ENCODE data around the gene CDC34. TPM values are rescaled to one million over a fixed set of nuclear protein-coding genes. Genes with fewer than 3 reads are reported as not detected.

The CDC34 gene
- total and polyA plus RNA-seq, 4 donors, result 19.2 to 83.8 (median 41.7) TPM

- peaks cover 9 to 24% (median 13%) of the 10 kb centered on the region in 4 donors for H3K36me3 ChIP-seq (ENCODE audit: control insufficient read depth in 4 of 4, insufficient read depth in 3 of 4, low read depth in 1 of 4, low read length in 3 of 4)
- H3K9ac ChIP-seq (ENCODE audit: low read depth in 1 of 2, low read length in 2 of 2), result no peak overlapping the region
- H3K4me1 ChIP-seq (ENCODE audit: control insufficient read depth in 4 of 4, insufficient read depth in 4 of 4, low read length in 3 of 4), result peaks cover 18 to 21% (median 20%) of the 10 kb centered on the region in 4 donors
- WGBS, result 95% methylated on average over 46 of the region's 46 CpGs
- no peak overlapping the region for H3K27ac ChIP-seq (ENCODE audit: low read depth in 1 of 2, low read length in 2 of 2)
- no peaks in the 10 kb centered on the region for H3K27me3 ChIP-seq (ENCODE audit: control insufficient read depth in 4 of 4, insufficient read depth in 4 of 4, low read length in 3 of 4)
- H3K4me3 ChIP-seq (ENCODE audit: low read depth in 1 of 3, low read length in 3 of 3), result no peak overlapping the region
- DNase-seq (ENCODE audit: low spot score), result no peak
- no peak for TF ChIP-seq TAF1 (conservative IDR thresholded peaks at IDR 0.05)
- no peaks in the 10 kb centered on the region for H3K9me3 ChIP-seq (ENCODE audit: control insufficient read depth in 4 of 4, low read length in 3 of 4)
Observed at GRCh38 chr19:579111-579841, 47.7 kb downstream of the CDC34 start.

- peaks cover 9 to 24% (median 13%) of the 10 kb centered on the region in 4 donors for H3K36me3 ChIP-seq (ENCODE audit: control insufficient read depth in 4 of 4, insufficient read depth in 3 of 4, low read depth in 1 of 4, low read length in 3 of 4)
- H3K4me1 ChIP-seq (ENCODE audit: control insufficient read depth in 4 of 4, insufficient read depth in 4 of 4, low read length in 3 of 4), result peaks cover 14 to 16% (median 15%) of the 10 kb centered on the region in 4 donors
Observed at GRCh38 chr19:579842-580155, 48.2 kb downstream of the CDC34 start.

GRCh38 chr19:580274-580835 is 48.8 kb downstream of the CDC34 start:
- Histone ChIP-seq H3K9me3 (ENCODE audit: control insufficient read depth in 4 of 4, low read length in 3 of 4) (no peaks in the 10 kb centered on the region), H3K36me3 (ENCODE audit: control insufficient read depth in 4 of 4, insufficient read depth in 3 of 4, low read depth in 1 of 4, low read length in 3 of 4) (peaks cover 9 to 24% (median 13%) of the 10 kb centered on the region in 4 donors), H3K9ac (ENCODE audit: low read depth in 1 of 2, low read length in 2 of 2) (no peak overlapping the region), H3K27me3 (ENCODE audit: control insufficient read depth in 4 of 4, insufficient read depth in 4 of 4, low read length in 3 of 4) (no peaks in the 10 kb centered on the region), H3K4me3 (ENCODE audit: low read depth in 1 of 3, low read length in 3 of 3) (no peak overlapping the region), H3K4me1 (ENCODE audit: control insufficient read depth in 4 of 4, insufficient read depth in 4 of 4, low read length in 3 of 4) (peaks cover 9 to 11% (median 10%) of the 10 kb centered on the region in 4 donors), H3K27ac (ENCODE audit: low read depth in 1 of 2, low read length in 2 of 2) (no peak overlapping the region)
- no peak for TF ChIP-seq SP1 (IDR thresholded peaks at IDR 0.05)
- TF ChIP-seq NR2F2 (IDR thresholded peaks at IDR 0.05), result no peak
- no peak for TF ChIP-seq ATF3 (IDR thresholded peaks at IDR 0.05)
- no peak for TF ChIP-seq HNF4A (conservative IDR thresholded peaks at IDR 0.05)
- TF ChIP-seq GABPA (IDR thresholded peaks at IDR 0.05 in 1 of 2, conservative IDR thresholded peaks at IDR 0.05 in 1 of 2), result no peak
- WGBS, result 93% methylated on average over 22 of the region's 22 CpGs
- DNase-seq (ENCODE audit: low spot score), result no peak

More at GRCh38 chr19:579842-580155, 48.2 kb downstream of the CDC34 start:
- TF ChIP-seq TAF1 (conservative IDR thresholded peaks at IDR 0.05) (no peak), REST (IDR thresholded peaks at IDR 0.05) (no peak), JUND (IDR thresholded peaks at IDR 0.05) (no peak), HNF4G (IDR thresholded peaks at IDR 0.05) (no peak)
- no peak for DNase-seq (ENCODE audit: low spot score)
- no peak overlapping the region for H3K27ac ChIP-seq (ENCODE audit: low read depth in 1 of 2, low read length in 2 of 2)
- H3K4me3 ChIP-seq (ENCODE audit: low read depth in 1 of 3, low read length in 3 of 3), result no peak overlapping the region
- no peak overlapping the region for H3K9ac ChIP-seq (ENCODE audit: low read depth in 1 of 2, low read length in 2 of 2)
- no peaks in the 10 kb centered on the region for H3K27me3 ChIP-seq (ENCODE audit: control insufficient read depth in 4 of 4, insufficient read depth in 4 of 4, low read length in 3 of 4)
- 94% methylated on average over 11 of the region's 11 CpGs for WGBS
- H3K9me3 ChIP-seq (ENCODE audit: control insufficient read depth in 4 of 4, low read length in 3 of 4), result no peaks in the 10 kb centered on the region

Measured in liver (tissue), 9 donors.